Stimulated activated CD4-positive, alpha-beta T cell treated with anti-CD3 and anti-CD28 coated beads, Interleukin-4, amount 100 ng/mL, for 4 hours (primary cell): ENCODE measurements around the gene TRIM67.
"Not testable (repeated sequence)": the region's sequence is repeated elsewhere in the genome, so short reads cannot be mapped to it uniquely, and the experiment has no call there.

ENCODE experiments used
- DNase-seq, 2 experiments: peaks; one replicate each; pipeline ENCODE4 v3.0.0-alpha.2; 2020

The TRIM67 gene

DNA sequence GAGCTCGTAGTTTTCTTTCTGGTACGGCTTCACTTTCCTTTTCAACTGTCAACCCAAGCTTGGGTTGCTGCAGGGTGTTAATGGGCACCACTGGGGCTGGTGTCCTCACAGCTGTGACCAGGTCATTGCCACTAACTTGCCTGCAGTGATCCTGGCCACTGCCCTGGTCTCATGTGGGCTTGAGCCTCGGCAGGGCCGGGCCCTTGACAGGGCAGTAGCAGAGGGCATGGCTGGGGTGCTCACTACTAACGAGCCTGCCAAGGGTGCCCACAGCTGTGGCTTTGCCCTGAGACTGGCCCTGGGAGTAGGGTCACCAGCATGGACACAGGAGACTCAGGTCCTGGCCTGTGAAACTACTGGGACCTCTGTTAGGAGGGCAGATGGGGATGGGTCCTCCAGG, 47.7 kb downstream of the TRIM67 start:
- no peak for DNase-seq

GRCh38 chr1:231210126-231210525, 48.3 kb downstream of the TRIM67 start:
- DNase-seq: no peak

DNA sequence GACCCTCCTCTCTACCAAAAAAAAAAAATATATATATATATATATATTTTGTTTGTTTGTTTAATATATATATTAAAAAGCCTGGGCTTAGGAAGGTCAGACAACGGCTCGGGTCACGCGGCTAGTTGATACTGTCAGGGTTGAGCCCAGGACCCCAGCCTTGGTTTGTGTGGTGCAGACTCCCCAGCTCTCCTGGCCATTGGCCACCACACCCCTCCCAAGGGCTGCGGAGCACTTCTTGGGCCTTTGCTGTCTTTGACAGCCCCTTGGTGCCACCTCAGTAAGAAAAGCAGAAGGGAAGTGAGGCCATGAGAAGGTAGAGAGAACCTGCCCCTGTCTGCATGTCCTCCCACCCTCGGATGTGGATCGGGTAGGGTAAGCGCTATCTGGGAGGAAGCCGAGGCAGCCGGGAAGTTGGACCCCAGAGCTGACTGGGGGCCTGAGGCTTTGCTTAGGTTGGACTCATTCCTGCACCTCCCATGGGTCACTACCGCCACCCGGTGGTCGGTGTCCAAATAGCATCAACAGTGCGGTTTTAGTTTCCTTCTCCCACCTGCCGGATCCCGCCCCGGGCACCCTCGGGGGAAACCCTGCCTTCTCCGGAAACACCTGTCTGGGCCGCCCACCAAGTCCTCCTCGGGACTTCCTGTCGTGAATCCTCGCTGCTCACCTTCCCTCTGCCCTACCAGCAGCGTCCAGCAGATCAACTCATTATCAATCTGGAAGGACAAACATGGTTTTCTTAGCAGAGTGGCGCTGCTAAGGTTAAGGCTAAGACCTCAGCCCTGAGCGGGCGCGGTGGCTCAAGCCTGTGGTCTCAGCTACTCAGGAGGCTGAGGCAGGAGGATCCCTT, 49.4 kb downstream of the TRIM67 start:
- DNase-seq: peak; percentile 87 to 89

GRCh38 chr1:231212301-231212700, 50.4 kb downstream of the TRIM67 start:
- DNase-seq: not testable (repeated sequence)

DNA sequence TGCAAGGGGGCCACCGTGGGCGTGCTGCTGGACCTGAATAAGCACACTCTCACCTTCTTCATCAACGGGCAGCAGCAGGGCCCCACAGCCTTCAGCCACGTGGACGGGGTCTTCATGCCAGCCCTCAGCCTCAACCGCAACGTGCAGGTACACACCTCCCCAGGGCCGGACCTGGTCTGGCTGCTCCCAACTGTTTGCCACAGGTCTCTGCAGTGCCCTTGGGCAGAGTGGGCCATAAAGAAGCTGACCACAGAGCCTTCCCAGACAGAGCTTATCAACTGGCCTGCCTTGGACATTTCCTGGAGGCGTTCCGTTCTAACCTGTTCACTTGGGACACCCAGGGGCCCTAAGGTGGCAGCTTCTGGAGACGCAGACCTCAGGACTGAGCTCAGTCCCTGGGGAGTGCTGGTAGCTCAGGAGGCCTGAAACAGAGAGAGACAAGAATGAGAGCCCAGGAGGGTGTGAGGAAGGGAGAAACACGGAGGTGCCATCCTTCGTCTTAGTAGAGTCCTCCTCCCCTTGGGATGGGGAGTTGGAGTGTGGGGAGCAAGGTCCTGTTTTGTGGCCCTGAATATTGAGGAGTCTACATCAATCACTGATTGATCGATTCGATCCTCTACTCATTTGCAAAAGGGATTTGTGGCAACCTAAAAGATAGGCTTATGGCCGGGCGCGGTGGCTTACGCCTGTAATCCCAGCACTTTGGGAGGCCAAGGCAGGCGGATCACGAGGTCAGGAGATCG, 52.1 kb downstream of the TRIM67 start:
- DNase-seq: no peak

DNA sequence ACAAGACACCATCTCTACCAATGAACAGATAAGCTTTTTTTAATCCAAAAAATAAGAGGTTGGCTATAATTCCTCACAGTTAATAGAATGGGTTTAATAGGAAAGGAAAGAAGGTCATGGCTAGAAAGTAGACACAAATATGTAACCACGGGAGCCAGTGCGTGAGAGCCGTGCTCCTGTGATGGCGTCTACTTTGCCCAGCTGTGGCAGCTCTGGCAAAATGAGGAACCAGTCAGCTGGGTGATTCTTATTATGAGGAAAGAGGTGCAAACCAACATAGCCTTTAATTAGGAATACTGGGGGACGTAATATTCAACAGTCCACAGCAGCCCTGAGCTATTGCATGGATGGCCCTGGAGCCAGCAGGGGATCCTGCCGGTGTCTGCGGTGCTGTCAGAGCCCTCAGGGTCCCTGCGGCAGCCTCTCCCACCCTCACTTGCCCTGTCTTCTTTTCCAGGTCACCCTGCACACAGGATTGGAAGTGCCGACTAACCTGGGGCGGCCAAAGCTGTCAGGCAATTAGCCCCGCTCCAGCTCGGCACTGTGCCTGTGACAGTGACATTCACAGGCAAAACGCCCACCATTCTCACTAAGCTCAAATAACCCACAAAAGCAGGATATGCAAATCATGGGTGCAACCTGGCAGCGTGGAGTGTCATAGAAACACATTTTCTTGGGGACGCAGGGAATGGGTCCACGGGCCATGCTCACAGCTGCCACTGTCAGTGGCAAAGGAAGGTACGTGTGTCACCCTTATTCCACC, 53.2 kb downstream of the TRIM67 start:
- DNase-seq: no peak

DNA sequence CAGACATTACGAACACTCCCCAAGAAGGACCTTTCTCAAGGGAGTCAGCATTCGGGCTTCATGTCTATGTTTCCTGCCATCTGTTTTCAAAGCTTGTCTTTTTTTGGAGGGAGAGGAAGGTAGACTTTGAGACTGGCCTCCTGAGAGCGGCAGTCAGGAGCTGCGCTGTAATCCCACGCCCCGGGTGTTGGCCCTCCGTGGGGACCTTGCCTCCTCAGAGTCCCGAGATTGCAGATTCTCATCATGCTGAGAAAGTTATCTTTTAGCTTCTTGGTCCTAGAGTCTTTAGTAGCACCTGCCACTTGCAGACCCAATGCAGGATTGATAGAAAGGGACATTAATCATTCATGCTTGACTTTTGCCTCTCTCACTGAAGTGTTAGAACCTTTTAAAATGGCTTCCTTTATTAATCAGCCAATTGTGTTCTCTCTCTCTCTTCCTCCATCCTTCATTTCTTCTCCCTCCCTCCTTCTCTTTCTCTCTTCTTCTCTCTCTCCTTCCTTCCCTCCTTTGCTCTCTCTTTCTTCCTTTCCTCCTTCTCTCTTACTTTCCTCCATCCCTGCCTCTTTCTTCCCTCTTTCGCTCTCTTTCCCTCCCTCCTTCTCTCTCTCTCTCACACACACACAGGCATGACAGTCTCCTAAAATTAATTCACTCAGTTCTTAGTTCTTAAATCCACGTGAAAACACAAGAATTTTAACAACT, 54.0 kb downstream of the TRIM67 start:
- DNase-seq: no peak

DNA sequence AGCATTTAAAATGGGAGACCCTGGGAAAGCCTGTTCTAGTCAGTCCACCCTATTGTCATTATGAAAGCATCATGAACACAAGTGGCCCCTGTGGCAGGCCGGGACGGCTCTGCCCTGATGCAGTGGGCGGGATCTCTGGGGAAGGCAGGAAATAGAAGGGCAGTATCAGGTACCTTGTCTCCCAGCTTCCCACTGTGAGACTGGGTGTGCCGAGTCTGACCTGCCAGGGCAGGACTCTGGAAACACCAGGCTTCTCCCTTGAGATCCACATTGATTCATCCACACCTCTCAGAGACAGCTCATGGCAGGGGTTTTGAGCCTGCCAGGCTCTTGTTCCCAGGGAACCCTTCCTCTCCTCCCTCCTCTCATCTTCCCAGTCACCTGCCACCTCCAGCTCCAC, 54.6 kb downstream of the TRIM67 start:
- no peak for DNase-seq

GRCh38 chr1:231217056-231217455, 55.2 kb downstream of the TRIM67 start:
- no peak for DNase-seq

DNA sequence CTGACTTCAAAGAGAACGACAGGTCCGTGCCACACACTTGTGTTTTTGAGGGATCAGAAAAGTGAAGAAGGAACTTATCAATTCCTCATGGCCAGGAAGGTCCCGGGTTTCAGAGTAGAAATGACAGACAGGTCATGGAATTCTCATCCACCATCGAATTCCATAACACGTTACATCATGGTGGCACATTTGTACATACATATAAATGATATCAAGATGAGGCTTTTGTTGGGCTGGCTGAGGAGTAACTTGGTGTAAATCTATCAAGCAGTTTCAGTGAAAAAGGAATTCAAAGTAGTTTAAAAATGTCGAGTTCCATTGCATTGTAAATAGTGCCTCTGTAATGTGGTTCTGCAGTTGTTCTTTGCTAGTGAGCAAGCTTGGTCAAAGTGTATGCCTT, 56.2 kb downstream of the TRIM67 start:
- DNase-seq: no peak

GRCh38 chr1:231219422-231220401, 57.9 kb downstream of the TRIM67 start:
- DNase-seq: no peak

DNA sequence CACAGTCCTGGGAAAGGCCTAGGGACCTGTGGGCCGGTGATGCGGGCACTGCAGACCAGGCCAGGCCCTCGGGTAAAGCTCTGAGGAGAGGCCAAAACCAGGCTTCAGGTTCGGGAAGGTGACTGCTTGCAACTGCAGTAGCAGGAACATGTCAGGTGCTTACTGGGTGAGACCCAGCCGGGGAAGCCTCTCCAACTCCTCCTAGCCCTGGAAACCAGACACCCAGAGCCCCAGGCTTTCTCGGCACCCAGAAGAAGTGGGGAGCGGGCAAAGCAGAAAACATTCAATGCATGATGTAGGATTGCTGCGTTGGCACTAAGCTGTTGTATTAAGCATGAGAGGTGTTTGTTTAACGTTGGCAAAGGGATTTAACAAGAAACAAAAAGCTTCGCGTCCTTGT, 58.9 kb downstream of the TRIM67 start:
- no peak for DNase-seq

DNA sequence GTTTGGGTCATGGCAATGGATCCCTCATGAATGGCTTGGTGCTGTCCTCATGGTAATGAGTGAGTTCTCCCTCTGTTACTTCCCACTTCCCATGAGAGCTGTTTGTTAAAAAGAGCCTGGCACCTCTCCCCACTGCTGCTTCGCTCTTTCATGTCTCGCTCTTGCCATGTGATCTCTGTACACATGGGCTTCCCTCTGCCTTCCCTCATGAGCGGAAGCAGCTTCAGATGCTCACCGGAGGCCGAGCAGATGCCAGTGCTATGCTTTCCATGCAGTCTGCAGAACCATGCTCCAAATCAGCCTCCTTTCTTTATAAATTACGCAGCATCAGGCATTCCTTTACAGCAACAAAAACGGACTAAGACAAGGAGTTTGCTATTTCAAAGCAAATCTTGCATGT, 64.3 kb downstream of the TRIM67 start:
- no peak for DNase-seq

DNA sequence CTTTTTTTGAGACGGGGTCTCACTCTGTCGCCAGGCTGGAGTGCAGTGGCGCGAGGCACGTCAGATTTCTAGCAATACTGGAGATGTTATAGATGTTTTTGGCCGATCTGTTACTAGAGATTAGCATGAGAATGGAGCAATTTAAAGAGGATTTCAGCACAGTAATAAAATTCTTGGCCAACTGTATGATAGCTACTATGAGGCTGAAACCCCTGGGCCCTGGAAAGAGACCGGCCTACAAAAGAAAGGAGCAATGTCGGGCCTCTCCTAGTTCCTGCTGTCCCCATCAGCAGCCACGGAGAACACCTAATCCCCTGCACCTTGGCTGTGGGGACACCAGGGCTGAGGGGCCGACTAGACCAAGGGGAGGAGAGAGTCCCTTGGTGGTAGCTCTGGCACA, 69.7 kb downstream of the TRIM67 start:
- DNase-seq: no peak

DNA sequence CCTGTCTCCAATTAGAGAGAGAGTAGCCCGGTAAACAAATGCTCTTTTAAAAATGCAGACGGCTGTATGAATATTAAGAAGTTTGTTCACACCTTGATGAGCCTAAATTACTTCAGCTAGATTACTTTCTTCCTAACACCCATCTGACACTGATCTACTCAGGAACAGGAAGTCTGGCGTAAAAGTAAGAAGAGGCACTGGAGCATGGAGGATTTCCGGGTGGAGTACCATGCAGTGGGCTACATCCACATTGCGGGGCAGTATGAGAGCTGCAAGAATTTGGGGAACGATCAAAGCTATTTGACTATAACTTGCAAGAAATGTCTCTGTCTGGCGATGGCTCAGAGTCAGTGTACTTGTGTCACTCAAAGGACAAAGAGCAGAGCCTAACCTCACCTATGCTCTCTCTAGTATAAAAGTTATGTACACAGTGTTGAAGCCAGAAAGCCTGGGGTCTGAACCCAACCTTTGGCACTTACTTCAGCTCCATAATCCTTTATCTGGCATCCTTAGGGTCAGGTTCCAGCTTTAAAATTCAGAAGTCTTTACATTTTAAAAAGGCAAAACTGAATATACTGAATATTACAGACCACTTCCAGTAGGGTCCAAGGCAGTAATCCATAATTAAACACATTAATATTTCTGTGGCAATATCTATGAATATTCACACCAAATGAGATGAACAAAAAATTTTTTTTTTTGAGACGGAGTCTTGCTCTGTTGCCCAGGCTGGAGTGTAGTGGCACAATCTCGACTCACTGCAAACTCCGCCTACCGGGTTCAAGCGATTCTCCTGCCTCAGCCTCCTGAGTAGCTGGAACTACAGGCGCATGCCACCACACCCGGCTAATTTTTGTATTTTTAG, 71.2 kb downstream of the TRIM67 start:
- no peak for DNase-seq

GRCh38 chr1:231233735-231234417, 72.0 kb downstream of the TRIM67 start:
- DNase-seq: no peak

GRCh38 chr1:231234506-231234905, 72.6 kb downstream of the TRIM67 start:
- no peak for DNase-seq

GRCh38 chr1:231235526-231236207, 73.8 kb downstream of the TRIM67 start:
- DNase-seq: no peak

DNA sequence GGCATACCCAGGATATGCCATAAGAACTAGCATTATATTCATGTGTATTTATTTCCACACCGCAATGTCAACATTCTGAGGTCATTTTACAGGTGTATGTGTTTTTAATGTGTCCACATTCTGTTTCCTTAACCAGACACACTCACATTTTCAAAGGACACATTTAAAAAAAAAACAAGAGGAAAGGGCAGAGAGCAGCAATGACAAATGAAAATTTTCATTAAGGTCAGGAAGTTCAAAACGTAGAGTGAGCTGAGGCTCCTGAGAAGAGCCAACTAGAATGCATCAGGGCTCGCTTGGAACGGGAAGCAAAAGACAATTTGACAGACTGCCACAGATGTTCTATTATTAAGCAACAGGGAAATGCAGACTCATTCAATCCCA, 74.3 kb downstream of the TRIM67 start:
- DNase-seq: no peak
